HCT116 (cell line): ENCODE results near the gene ROCK1.

Experiments used
- EZH2 ChIP-seq: fragments of 200-600 bp; sonication (generic); IDR thresholded peaks from 2 replicates; pipeline ENCODE4 v1.6.1; 2017; ENCODE audit warnings: antibody characterized with exemption, mixed run types
- POLR2A ChIP-seq: IDR thresholded peaks from 2 replicates; pipeline ENCODE4 v1.7.0; 2011; ENCODE audit warnings: borderline replicate concordance; ENCODE audit not compliant: insufficient read depth, insufficient read length; ENCODE audit errors: extremely low read depth
- TF ChIP-seq, protein P1 (sequence below), 3 experiments: fragments of 200-600 bp in 1 of 3; sonication (generic) in 1 of 3; IDR thresholded peaks in 2 of 3; conservative IDR thresholded peaks in 1 of 3; 2 replicates each; pipeline ENCODE4 v1.5.1; 2012 to 2017; ENCODE audit warnings: low read depth in 2 of 3, low read length in 2 of 3, antibody characterized with exemption in 1 of 3, borderline replicate concordance in 1 of 3, control low read depth in 1 of 3, mild to moderate bottlenecking in 1 of 3, mixed read lengths in 1 of 3, mixed run types in 1 of 3, moderate library complexity in 1 of 3; ENCODE audit not compliant: insufficient read depth in 1 of 3

DNA sequence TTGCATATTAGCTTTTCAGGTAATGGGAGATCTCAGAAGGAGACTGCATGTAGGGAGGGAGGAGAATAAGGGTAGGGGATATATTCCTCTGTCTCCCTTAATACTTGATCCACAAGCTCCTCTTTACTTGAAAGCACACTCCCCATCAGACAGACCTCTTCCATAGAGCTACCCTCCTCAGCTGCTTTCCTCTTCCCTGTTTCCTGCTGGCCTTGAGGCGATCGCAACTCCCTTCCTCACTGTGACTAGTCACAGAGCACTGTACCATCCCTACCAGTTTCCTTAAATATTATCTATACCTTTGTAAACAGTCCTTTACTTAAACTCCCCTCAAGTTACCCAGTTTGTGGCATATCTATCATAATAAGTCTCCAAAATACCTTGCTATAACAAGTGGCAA lies 10.9 kb downstream of the ROCK1 start:
- TF ChIP-seq, protein P1, sequence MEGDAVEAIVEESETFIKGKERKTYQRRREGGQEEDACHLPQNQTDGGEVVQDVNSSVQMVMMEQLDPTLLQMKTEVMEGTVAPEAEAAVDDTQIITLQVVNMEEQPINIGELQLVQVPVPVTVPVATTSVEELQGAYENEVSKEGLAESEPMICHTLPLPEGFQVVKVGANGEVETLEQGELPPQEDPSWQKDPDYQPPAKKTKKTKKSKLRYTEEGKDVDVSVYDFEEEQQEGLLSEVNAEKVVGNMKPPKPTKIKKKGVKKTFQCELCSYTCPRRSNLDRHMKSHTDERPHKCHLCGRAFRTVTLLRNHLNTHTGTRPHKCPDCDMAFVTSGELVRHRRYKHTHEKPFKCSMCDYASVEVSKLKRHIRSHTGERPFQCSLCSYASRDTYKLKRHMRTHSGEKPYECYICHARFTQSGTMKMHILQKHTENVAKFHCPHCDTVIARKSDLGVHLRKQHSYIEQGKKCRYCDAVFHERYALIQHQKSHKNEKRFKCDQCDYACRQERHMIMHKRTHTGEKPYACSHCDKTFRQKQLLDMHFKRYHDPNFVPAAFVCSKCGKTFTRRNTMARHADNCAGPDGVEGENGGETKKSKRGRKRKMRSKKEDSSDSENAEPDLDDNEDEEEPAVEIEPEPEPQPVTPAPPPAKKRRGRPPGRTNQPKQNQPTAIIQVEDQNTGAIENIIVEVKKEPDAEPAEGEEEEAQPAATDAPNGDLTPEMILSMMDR (IDR thresholded peaks at IDR 0.05 in 2 of 3, conservative IDR thresholded peaks at IDR 0.05 in 1 of 3; ENCODE audit: borderline replicate concordance in 1 of 3, insufficient read depth in 1 of 3, low read depth in 2 of 3, low read length in 2 of 3): no peak
- TF ChIP-seq POLR2A: no peak
- no peak for TF ChIP-seq EZH2
